GM18907 (cell line): Measurements from ENCODE around the gene AIFM2.

Source experiments
- ATAC-seq: cut with Tn5 transposase; IDR thresholded peaks from one replicate; pipeline ENCODE4 v1.9.1; 2021; ENCODE audit warnings: mild to moderate bottlenecking, moderate library complexity; ENCODE audit not compliant: unreplicated experiment

The AIFM2 gene

DNA sequence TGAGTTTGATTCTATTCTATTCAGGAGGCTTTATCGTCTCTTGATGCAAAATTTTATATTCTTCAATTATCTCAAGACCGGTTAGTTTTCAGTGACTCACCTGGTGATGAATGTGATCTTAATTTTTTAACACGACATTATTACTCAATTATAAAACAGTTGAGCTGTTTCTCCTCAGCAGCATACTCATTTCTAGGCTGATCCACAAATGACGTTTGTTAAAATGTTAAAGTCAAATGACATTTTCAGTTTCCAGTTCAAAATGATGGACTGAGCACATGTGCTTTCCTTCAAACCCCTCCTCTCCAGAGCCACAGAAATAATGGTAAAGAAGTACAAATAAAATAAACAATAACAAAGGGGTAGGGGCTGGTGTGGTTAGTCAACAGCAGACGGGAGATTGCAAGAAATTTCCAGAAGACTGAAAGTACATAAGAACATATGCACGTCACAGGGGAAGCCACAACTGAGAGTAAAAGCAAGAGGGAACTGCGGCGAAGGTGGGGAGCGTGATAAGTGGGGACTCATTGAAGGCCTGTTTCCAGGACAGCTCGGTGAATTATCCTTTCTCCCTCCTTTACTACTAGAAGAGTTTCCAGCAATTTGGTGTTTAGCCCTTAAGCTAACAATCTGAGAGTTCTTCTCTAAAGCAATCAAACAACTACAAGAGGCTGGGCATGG, 69.1 kb downstream of the AIFM2 start:
- ATAC-seq, result no peak
